IMR-90 (cell line): ENCODE data around the gene MAPRE2. TPM values are rescaled to one million over a fixed set of nuclear protein-coding genes. Genes with fewer than 3 reads are reported as not detected.

Experiments
- ATAC-seq: fragments of 200-7000 bp; cut with Tn5 transposase; 2 replicates; pipeline ENCODE4 v1.9.1; 2020; ENCODE audit warnings: low read depth, mild to moderate bottlenecking, moderate library complexity
- BruUV-seq: library from RNA; stranded (reverse); fragments of 400-500 nt; replicated peaks from 2 replicates; lab custom pipeline; 2021; lab: Mats Ljungman, UMichigan
- CTCF ChIA-PET: fragments of 300-600 bp; formaldehyde crosslinking; extraction: SDS; loops from one replicate; lab custom pipeline; 2021; ENCODE audit warnings: antibody characterized with exemption; lab: Yijun Ruan, JAX
- POLR2A ChIA-PET: fragments of 300-600 bp; sonication (Branson Sonifier 250); formaldehyde crosslinking; loops from one replicate; lab custom pipeline; 2022; ENCODE audit warnings: antibody characterized with exemption; ENCODE audit not compliant: unreplicated experiment; lab: Charles Lee
- DNase-seq: peaks from one replicate; pipeline ENCODE4 v3.0.0; 2013
- H2AFZ ChIP-seq: replicated peaks from 2 replicates; pipeline ENCODE3; 2013; ENCODE audit warnings: low read length, mild to moderate bottlenecking; ENCODE audit not compliant: poor library complexity
- H2AK5ac ChIP-seq: 2 replicates; pipeline ENCODE4 v1.6.1; 2013; ENCODE audit warnings: low read depth, low read length, inconsistent platforms
- H2AK9ac ChIP-seq: replicated peaks from 2 replicates; pipeline ENCODE3; 2013; ENCODE audit warnings: mild to moderate bottlenecking, low read depth, low read length, moderate library complexity; ENCODE audit not compliant: poor library complexity
- H2BK120ac ChIP-seq: 2 replicates; pipeline ENCODE4 v1.6.1; 2013; ENCODE audit warnings: low read depth, low read length, inconsistent platforms
- H2BK15ac ChIP-seq: 3 replicates; pipeline ENCODE4 v1.6.1; 2013; ENCODE audit warnings: low read depth, low read length, inconsistent platforms
- H2BK20ac ChIP-seq: 2 replicates; pipeline ENCODE4 v1.6.1; 2013; ENCODE audit warnings: low read depth, mild to moderate bottlenecking, inconsistent platforms, low read length, moderate library complexity
- H2BK5ac ChIP-seq: 2 replicates; pipeline ENCODE4 v1.6.1; 2013; ENCODE audit warnings: mild to moderate bottlenecking, low read depth, low read length, inconsistent platforms; ENCODE audit not compliant: poor library complexity, severe bottlenecking
- H3K14ac ChIP-seq: replicated peaks from 2 replicates; pipeline ENCODE4 v1.6.1; 2013; ENCODE audit warnings: low read depth, low read length, inconsistent platforms
- H3K18ac ChIP-seq: 2 replicates; pipeline ENCODE4 v1.6.1; 2013; ENCODE audit warnings: low read depth, low read length, control low read depth
- H3K23ac ChIP-seq: 2 replicates; pipeline ENCODE4 v1.6.1; 2013; ENCODE audit warnings: low read depth, low read length, inconsistent platforms
- H3K27ac ChIP-seq: 2 replicates; pipeline ENCODE4 v1.5.1; 2013; ENCODE audit warnings: mild to moderate bottlenecking, control low read depth, low read length; ENCODE audit not compliant: insufficient read depth
- H3K27me3 ChIP-seq: 2 replicates; pipeline ENCODE4 v1.6.1; 2013; ENCODE audit warnings: low read length; ENCODE audit not compliant: control insufficient read depth, insufficient read depth
- H3K36me3 ChIP-seq: 2 replicates; pipeline ENCODE4 v1.6.1; 2013; ENCODE audit warnings: low read length, mixed read lengths; ENCODE audit not compliant: control insufficient read depth, insufficient read depth
- H3K4ac ChIP-seq: 2 replicates; pipeline ENCODE4 v1.6.1; 2013; ENCODE audit warnings: low read depth, low read length, inconsistent platforms
- H3K4me1 ChIP-seq: 2 replicates; pipeline ENCODE4 v1.6.1; 2013; ENCODE audit warnings: low read length, mixed read lengths; ENCODE audit not compliant: control insufficient read depth, insufficient read depth
- H3K4me2 ChIP-seq: 2 replicates; pipeline ENCODE4 v1.6.1; 2013; ENCODE audit warnings: low read depth, mild to moderate bottlenecking, control low read depth, low read length, moderate library complexity
- H3K4me3 ChIP-seq: 2 replicates; pipeline ENCODE4 v1.5.1; 2013; ENCODE audit warnings: low read depth, mild to moderate bottlenecking, control low read depth, low read length, moderate library complexity; ENCODE audit not compliant: insufficient read depth
- H3K56ac ChIP-seq: 2 replicates; pipeline ENCODE4 v1.6.1; 2013; ENCODE audit warnings: low read length, inconsistent platforms; ENCODE audit not compliant: insufficient read depth; ENCODE audit errors: extremely low read depth
- H3K79me1 ChIP-seq, 2 experiments: 2 replicates each; pipeline ENCODE4 v1.6.1; 2013; ENCODE audit warnings: low read length in 2 of 2, inconsistent platforms in 1 of 2, low read depth in 1 of 2
- H3K9ac ChIP-seq: 2 replicates; pipeline ENCODE4 v1.6.1; 2013; ENCODE audit warnings: low read depth, low read length, control low read depth
- H3K9me1 ChIP-seq: 2 replicates; pipeline ENCODE4 v1.6.1; 2013; ENCODE audit warnings: low read length, inconsistent platforms; ENCODE audit not compliant: insufficient read depth
- H3K9me3 ChIP-seq: 2 replicates; pipeline ENCODE4 v1.6.1; 2013; ENCODE audit warnings: low read length; ENCODE audit not compliant: control insufficient read depth, insufficient read depth
- H4K20me1 ChIP-seq: 2 replicates; pipeline ENCODE4 v1.6.1; 2013; ENCODE audit warnings: low read length, inconsistent platforms; ENCODE audit not compliant: insufficient read depth
- H4K5ac ChIP-seq: 2 replicates; pipeline ENCODE4 v1.6.1; 2013; ENCODE audit warnings: mild to moderate bottlenecking, low read depth, low read length, control low read depth
- H4K8ac ChIP-seq, 2 experiments: 2 replicates each; pipeline ENCODE4 v1.6.1; 2013; ENCODE audit warnings: low read depth in 2 of 2, low read length in 2 of 2, control low read depth in 1 of 2, inconsistent platforms in 1 of 2
- H4K91ac ChIP-seq: 2 replicates; pipeline ENCODE4 v1.6.1; 2013; ENCODE audit warnings: low read depth, low read length, inconsistent platforms; ENCODE audit not compliant: insufficient read depth
- BHLHE40 ChIP-seq: fragments of 150-350 bp; IDR thresholded peaks from 2 replicates; pipeline ENCODE4 v1.6.1; 2016; ENCODE audit warnings: mild to moderate bottlenecking, low read depth, low read length
- RAD21 ChIP-seq: IDR thresholded peaks from 2 replicates; pipeline ENCODE4 v1.6.1; 2012; ENCODE audit warnings: low read length, improper control_type of control experiment
- WGBS, 2 experiments: methylation state at CpG; one replicate each; pipeline versions ENCODE4 v1.1.5 to v1.1.7; 2013; ENCODE audit warnings: missing lambda C conversion rate in 2 of 2; ENCODE audit not compliant: insufficient read length in 1 of 2; ENCODE audit errors: extremely low coverage in 2 of 2; 5-methylcytosine and 5-hydroxymethylcytosine counted together
- dilution Hi-C: fragments of 300-500 bp; cut with HindIII; formaldehyde crosslinking; loops from one replicate; pipeline ENCODE4 v1.14.3; 2018; ENCODE audit warnings: low sequenced_read_pairs; ENCODE audit not compliant: unreplicated experiment
- in situ Hi-C: fragments of 300-500 bp; cut with MboI; formaldehyde crosslinking; loops from 3 replicates; pipeline ENCODE4 v1.14.3; 2019; ENCODE audit warnings: low sequenced_read_pairs, inconsistent platforms, mixed read lengths
- intact Hi-C: fragments of 100-400 bp; cut with micrococcal nuclease; formaldehyde crosslinking; loops from 2 replicates; pipeline ENCODE4 v1.10.0; 2022
- polyA plus RNA-seq, 3 experiments: library from polyadenylated mRNA; depleted of rRNA; stranded (reverse); fragments of >200 nt; gene quantifications; 2 replicates each; pipeline ENCODE4 v1.2.3, GENCODE V29; 2012; ENCODE audit warnings: low replicate concordance in 1 of 3
- total RNA-seq: library from RNA; depleted of rRNA; stranded (reverse); fragments of >200 nt; gene quantifications from 2 replicates; pipeline ENCODE4 v1.2.3, GENCODE V29; 2012

Gene MAPRE2
- total and polyA plus RNA-seq, 2 of the 4 experiments (the other 2 are of a cell fraction) = 19.6 to 23.8 TPM

GRCh38 chr18:35091841-35092240 lies 50.6 kb downstream of the MAPRE2 start:
- no peak overlapping the region for H2BK15ac ChIP-seq
- no TSS peak for BruUV-seq
- no peak overlapping the region for H3K18ac ChIP-seq
- no peaks in the 10 kb centered on the region for H3K79me1 ChIP-seq
- no peak overlapping the region for H2BK20ac ChIP-seq
- H3K23ac ChIP-seq = no peak overlapping the region
- DNase-seq (no peak), ATAC-seq (no peak)
- H3K4me2 ChIP-seq = no peak overlapping the region
- no peaks in the 10 kb centered on the region for H3K27me3 ChIP-seq
- H3K36me3 ChIP-seq = no peaks in the 10 kb centered on the region
- ChIA-PET CTCF (no interaction called here), POLR2A (no interaction called here)
- no peaks in the 10 kb centered on the region for H3K9me3 ChIP-seq
- no peak overlapping the region for H2AK9ac ChIP-seq
- TF ChIP-seq BHLHE40 = no peak
- no peak for TF ChIP-seq RAD21
- H3K4me1 ChIP-seq = no peaks in the 10 kb centered on the region
- no peak overlapping the region for H2BK5ac ChIP-seq
- H4K5ac ChIP-seq = no peak overlapping the region
- intact Hi-C loops = no loop called here
- no peak overlapping the region for H3K4me3 ChIP-seq
- no peak overlapping the region for H4K8ac ChIP-seq
- no CpG with 5 or more reads among the region's 2 CpGs for WGBS, 2 experiments
- no peaks in the 10 kb centered on the region for H4K20me1 ChIP-seq
- no peak overlapping the region for H2BK120ac ChIP-seq
- no peak overlapping the region for H3K56ac ChIP-seq
- H3K9ac ChIP-seq = no peak overlapping the region
- H3K9me1 ChIP-seq = no peaks in the 10 kb centered on the region
- in situ Hi-C loops = no loop called here
- H3K27ac ChIP-seq = no peak overlapping the region
- H2AFZ ChIP-seq = no peak overlapping the region
- H4K91ac ChIP-seq = no peak overlapping the region
- H3K4ac ChIP-seq = no peak overlapping the region
- dilution Hi-C loops = no loop called here
- 0 out of 2 replicates have a peak overlapping the region, but pooled peaks have one; percentile 38 for H2AK5ac ChIP-seq
- no peak overlapping the region for H3K14ac ChIP-seq
